Epidermal melanocyte (primary cell): ENCODE measurements around the gene TCP11L1.
"Not testable (repeated sequence)": the region's sequence is repeated elsewhere in the genome, so short reads cannot be mapped to it uniquely, and the experiment has no call there.

Experiments used
- DNase-seq: peaks from one replicate; pipeline ENCODE4 v3.0.0; 2011; ENCODE audit warnings: low spot score; ENCODE audit not compliant: insufficient read length

Gene TCP11L1

DNA sequence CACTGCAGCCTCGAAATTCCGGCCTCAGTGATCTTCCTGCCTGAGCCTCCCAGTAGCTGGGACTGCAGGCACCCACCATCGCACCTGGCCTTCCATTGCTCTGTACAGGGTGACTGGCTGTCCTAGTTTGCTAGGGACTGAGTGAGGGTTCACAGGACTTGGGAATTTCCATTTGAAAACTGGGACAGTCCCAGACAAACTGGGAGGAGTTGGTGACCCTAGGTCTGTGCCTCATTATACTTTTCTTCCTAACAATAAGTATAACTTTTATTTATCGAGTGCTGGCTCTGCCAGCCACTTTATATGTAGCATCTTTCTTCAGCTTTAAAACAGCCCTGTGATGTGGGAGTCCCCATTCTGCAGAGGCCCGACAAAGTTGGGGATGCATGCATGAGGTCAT, 25.5 kb downstream of the TCP11L1 start:
- no peak for DNase-seq

DNA sequence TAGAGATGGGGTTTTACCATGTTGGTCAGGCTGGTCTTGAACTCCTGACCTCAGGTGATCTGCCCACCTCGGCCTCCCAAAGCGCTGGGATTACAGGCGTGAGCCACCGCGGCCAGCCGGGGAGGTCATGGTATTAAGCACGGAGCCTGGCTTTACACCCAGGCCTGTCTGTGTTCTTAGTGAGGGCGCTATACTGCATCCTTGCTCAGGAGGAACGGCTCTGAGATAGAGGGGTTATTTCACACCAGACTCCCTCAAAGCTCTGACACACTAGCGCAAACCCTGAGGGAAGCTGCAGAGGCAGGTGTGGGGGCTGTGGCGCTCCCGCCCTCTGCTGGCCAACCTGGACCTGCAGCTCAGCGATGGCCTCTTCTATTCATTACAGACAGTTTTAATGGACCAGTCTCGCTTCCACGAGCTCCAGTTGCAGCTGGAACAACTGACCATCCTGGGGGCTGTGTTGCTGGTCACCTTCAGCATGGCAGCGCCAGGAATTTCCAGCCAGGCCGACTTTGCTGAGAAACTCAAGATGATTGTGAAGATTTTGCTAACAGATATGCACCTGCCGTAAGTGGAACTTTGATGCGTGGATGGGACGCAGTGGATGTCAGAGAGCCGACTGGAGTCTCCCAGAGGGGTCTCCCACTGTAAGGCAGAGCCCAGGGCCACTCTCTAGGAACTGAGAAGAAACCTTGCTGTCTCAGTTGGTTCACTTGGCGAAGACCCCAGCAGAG, 26.2 kb downstream of the TCP11L1 start:
- DNase-seq: no peak

DNA sequence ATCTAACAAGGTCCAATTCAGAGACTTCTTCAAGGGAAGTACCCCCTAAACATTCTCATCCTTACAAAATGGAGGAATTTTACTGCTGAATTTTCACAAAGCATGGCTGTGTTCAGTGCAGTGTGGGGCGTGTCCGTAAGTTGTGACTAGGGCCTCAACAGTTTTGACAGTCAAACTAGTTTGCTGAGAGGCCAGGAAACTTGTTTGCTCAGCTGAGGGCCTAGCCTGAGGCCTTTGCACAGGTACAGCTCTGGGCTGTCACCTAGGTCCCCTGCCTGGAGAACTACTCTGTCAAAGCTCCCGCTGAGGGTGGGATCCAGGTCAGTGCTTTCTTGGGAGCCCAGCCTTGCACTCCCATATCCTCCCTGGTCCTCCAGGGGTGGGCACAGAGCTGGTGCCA, 27.9 kb downstream of the TCP11L1 start:
- no peak for DNase-seq

DNA sequence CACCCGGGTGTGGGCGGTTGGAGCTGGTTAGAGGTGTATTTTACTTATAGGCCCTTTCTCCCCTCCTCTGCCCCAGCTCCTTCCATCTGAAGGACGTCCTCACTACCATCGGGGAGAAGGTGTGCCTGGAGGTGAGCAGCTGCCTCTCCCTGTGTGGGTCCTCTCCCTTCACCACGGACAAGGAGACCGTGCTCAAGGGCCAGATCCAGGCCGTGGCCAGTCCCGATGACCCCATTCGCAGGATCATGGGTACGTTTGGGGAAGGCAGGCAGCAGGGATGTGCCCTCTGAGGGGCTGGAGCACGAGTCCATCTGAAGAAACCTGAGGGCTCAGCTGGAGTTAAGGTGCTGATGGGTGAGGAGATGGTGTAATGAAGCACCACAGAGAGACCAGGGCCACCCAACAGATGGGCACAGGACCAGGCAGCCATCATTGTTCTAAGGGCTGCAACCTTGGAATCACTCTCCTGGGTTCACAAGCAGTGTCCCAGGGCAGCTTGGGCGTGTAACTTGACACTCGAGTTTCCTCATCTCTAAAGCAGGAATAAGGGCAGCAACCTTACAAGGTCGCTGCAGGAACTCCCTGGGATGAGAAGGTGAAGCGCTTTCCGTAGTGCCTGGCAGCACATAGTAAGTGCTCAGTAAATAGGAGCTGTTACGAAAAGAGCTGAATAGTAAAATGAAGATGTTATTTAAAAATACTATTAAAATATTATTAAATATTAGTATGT, 29.4 kb downstream of the TCP11L1 start:
- DNase-seq: no peak

DNA sequence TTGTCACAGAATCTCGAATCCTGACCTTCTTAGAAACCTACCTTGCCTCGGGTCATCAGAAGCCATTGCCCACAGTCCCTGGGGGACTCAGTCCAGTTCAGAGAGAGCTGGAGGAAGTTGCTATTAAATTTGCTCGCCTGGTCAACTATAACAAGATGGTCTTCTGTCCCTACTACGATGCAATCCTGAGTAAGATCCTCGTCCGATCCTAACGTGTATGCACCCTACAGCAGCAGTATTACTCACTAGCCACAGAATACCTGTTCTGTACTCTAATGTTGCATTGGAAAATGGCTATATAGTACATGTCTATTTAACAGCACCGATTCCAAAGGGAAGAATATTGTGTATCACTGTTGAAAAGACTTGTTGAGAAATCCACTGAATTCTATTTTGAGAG, 33.1 kb downstream of the TCP11L1 start:
- no peak for DNase-seq

DNA sequence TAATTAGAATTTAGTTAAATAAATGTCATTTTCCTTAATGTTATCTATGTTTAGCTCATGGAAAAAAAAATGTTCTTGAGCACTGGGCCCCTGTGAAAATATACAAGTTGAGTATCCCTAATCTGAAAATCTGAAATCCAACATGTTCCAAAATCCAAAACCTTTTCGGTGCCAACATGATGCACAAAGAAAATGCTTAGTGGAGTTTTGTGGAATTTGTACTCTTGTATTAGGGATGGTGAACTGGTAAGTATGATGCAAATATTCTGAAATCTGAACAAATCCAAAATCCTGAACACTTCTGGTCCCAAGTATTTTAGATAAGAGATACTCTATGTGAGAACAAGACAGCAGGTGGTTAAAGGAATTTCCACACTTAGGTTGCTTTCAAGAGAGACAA, 44.5 kb downstream of the TCP11L1 start:
- no peak for DNase-seq

DNA sequence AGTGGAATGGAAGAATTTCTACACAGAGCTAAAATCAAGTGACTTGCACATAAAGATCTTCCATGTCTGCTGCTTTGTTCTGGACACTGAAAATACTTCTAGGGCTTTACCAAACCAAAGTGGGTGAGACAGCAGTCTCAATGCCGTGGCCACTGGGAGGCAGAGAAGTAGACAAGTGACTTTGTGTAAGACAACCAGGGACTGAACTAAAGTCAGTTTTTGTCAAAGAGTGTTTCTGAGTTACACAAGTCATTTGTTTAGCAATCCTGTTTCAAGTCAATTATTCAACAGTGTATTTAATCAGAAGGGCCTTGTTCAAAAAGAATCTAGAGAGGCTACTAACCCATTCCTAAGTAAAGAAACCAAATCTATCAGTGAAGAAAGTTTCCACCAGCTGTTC, 46.6 kb downstream of the TCP11L1 start:
- DNase-seq: no peak

DNA sequence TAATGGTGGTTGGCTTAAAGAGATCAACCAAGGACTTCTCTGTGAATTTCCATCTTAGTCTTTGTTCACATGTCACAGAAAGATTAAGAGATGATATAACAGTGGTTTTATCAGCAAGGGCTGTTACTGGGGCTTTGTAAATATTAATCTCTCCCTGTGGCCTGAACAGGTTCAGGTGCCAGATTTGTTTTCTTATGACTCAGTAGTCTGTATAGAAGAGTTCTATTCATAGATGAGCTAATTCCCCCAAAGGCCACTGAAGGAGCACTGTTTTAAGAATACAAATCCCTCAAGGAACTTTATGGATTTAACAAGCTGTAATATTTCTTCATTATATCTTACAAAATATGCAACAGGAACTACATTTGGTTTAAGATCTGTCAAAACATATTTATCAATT, 50.4 kb downstream of the TCP11L1 start:
- no peak for DNase-seq

DNA sequence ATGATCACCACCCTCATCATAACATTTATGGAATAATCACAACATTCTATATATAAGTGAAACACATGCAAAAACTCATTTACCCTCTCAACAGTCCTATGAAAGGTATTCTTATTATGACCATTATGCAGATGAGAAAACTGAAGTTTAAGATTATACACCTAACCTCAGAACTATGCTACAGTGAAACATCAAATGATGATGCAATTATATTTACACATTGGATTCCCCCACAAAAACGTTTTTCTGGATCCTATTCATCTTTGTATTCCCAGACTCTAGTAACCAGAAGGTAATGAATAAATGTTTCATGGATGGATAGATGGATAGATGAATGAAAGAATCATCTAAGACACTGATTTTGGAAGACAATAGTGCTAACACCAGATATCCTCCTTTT, 54.8 kb downstream of the TCP11L1 start:
- no peak for DNase-seq

DNA sequence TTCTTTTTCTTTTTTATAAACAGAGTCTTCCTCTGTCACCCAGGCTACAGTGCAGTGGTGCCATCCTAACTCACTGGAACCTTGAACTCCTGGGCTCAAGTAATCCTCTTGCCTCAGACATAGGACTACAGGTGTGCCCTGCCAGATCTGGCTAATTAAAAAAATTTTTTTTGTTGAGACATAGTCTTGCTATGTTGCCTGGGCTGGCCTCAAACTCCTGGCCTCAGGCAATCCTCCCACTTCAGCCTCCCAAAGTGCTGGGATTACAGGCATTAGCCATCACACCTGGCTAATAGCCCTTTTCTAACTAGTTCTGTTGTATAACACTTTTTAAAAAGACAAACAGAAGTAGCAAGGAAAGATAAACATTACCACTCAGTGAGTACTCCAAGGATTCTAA, 64.5 kb downstream of the TCP11L1 start:
- no peak for DNase-seq

DNA sequence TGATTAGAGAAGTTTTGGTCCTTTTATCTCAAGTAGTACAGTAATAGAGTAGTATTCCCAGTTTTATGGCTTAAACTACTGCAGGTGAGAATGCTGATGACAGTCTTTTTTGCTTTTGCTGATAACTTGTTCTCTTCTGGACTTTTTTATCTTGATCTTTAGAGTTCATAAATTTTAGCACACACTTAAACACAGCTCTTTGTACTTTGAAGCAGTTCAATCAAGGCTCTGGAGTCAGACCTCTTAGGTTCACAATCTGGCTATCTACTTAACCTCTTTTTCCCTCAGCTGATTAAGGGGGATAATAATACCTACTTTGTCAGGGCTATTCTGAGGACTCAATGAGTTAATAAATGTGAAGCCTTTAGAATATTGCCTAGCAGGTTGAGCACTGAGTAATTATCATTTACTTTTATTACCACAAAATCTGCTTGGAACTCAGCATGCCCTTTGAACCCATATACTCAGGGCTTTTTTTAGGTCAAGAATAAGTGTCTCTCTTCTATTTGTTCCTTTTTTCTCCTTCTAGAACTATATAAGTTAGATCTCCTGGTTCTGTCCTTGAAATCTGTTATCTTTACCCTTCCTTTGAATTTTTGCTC, 70.0 kb downstream of the TCP11L1 start:
- DNase-seq: no peak

DNA sequence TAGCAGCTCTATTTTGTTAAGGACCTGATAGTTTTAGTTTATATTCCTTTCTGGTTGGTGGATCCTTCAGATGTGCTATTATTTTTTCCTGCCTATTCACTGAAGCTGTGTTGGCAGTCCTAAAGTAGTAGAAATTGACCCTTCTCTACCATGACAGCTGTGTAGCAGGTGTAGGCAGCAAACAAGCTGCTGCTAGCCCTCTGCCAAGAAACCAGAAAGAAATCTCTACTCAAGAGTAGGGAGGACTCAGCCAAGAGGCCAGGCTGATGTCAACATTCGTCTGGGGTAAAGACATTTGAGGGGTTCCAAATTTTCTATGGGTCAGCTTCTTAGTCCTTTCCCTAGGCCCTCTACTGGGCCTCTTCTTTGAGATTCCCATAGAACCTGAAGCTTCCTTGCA, 70.7 kb downstream of the TCP11L1 start:
- no peak for DNase-seq

DNA sequence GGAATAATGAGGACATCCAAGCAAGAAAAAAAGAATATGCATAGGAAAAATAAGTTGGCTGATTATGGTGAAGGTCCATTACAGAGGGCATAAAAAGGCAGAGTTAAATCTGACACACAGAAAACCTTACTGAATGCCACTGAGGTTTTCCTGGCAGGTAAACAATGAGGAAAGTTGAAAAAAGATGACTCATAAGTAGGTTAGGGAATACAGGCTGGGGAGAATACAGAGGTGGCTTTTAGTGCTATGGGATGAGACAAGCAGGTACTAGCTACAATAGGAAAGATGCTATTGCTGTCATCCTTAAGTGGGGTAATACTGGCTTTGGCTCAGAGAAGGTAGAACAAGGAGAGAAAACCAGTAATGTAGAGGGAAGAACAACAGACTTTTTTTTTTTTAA, 77.2 kb downstream of the TCP11L1 start:
- no peak for DNase-seq

DNA sequence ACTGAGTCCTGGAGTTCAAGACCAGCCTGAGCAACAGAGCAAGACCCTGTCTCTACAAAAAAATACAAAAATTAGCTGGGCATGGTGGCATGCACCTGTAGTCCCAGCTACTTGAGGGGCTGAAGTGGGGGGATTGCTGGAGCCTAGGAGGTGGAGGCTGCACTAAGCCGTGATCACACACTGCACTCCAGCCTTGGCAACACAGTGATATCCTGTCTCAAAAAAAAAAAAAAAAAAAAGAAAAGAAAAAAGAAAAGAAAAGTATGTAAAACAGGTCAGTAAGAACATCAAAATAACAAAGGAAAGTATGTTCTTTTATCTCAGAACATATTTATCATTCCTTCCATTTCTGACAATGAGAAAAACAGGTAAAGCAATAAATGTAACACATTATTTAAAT, 83.3 kb downstream of the TCP11L1 start:
- DNase-seq: not testable (repeated sequence)
